HG02973 (cell line): Measurements from ENCODE around the gene RNU6-1.
A peak's percentile ranks its signal among the peaks of the same experiment; 100 is the strongest.

ENCODE experiments used
- ATAC-seq: cut with Tn5 transposase; IDR thresholded peaks from one replicate; pipeline ENCODE4 v1.9.1; 2021; ENCODE audit warnings: moderate library complexity; ENCODE audit not compliant: unreplicated experiment

The RNU6-1 gene

GRCh38 chr15:67839929-67840748, at the start of gene RNU6-1:
RNU6-1 (minus strand) TSS chr15:67840045.
- peak; percentile 81 for ATAC-seq

GRCh38 chr15:67887776-67888175, 47.9 kb upstream of the RNU6-1 start:
- ATAC-seq: no peak

- ATAC-seq: no peak
These were observed 46.0 kb upstream of the RNU6-1 start for GRCh38 chr15:67885861-67886260.

- ATAC-seq: no peak
These were observed 45.3 kb upstream of the RNU6-1 start for GRCh38 chr15:67885175-67885523.

- no peak for ATAC-seq
These were observed 44.8 kb upstream of the RNU6-1 start for GRCh38 chr15:67884514-67885174.

DNA sequence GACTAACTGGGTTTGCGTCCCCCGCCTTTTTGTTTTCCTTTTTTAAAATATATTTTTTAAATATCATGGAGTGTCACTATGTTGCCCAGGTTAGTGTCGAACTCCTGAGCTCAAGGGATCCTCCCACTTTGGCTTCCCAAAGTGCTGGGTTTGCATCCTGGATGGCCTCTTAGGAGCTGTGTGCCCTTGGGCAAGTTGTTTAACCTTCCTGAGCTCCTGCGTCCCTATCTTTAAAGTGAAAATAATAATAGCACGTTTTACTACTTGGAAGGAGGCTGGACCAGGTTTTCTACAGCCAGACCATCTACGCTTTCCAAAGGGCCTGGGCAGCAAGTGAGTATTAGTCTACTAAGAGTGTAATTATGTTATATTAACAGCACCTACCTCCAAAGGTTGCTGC, 44.2 kb upstream of the RNU6-1 start:
- ATAC-seq: no peak

DNA sequence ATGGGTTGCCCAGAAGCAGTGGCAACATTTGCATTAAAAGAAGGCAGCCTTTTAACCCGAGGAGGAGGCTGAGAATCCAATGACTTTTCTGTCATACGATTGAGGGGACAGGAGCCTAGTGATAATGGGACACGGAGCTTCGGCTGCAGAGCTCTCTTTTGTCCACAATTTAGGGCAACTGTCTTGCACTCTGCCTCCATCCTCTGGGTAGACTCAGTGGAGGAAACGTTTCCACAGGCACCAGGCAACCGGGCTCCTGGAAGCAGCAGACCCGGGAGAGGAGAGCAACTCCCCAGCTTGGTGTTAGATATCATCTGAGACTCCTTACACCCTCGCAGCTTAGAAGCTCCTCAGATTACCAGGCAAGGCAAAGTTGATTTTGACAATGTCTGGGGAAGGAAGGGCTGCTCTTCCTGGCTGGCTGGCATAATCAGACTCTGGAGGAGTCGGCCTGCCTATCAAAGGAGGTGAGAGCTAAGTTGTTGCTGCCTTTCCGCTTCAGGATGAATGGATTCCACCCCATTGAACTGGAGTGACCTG, 43.5 kb upstream of the RNU6-1 start:
- no peak for ATAC-seq

DNA sequence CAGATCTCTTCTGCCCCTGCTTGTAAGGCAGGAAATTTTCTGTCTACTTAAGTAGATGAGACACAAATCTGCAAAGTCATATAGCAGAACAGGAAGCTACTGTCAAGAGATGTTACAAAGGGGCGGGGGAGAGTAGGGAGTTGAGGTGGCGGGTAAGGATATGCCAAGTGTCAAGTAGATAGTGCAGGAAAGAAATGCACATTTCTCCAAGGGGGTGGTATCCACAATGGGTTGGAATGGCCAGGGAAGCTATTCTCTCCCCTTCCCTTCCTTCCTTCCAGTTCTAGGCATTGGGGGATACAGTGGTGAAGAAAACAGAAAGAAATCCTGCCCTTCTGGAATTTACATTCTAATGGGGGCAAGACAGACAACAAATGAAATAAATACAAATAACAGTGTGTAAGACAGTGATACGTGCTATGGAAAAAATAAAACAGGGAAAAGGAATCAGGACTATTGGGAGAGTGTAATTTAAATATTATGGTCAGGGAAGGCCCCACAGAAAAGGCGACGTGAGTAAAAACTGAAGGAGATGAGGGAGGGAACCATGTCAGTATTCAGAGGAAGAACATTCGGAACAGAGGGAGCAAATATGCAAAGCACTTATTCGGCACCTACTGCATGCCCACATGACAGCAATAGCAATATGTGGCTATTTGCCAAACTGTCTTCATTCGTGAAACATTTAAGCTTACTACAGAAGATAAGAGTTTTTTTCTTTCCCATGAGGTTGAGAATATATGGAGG, 42.8 kb upstream of the RNU6-1 start:
- ATAC-seq: no peak

- ATAC-seq: no peak
These were observed 40.9 kb upstream of the RNU6-1 start for GRCh38 chr15:67880651-67881182.

GRCh38 chr15:67879440-67880129, 39.7 kb upstream of the RNU6-1 start:
- no peak for ATAC-seq

DNA sequence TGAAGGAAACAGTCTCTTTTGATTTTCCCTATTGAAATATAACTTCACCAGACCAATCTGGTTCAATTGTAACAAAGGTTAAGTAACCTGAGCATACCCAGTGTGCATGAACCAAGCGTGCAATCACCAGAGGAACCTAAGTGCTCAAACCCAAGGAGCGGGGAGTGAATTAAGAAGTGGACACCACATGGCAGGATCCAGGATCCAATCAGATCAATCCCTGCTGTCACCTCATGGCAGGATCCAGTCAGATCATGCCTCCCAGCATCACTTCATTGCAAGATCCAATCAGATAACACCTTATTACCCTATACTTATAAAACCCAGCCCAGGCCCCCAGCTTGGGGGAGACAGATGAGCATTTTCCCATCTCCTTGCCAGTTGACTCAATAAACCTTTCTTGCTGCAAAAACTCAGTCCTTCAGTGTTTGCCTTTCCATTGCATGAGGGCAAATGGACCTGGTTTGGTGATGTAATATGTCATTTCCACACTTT, 38.9 kb upstream of the RNU6-1 start:
- no peak for ATAC-seq

DNA sequence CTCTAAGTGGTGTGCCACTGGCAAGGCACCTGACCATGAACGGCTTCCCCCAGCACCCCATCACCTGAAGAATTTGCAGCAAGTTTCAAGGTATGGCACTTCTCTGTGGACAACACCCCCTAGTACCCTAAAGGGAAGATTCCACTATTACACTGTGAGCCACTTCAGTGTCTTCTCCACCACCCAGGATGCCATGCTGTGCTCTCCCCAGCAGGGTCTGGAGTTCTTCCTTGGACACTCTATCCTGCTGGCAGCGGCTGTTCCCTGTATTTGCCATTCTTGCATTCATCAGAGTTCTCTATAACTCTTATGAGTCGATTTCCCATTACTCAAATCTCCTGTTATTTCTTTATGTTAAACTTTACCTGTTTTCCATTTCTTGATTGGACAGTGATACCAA, 33.9 kb upstream of the RNU6-1 start:
- ATAC-seq: no peak

DNA sequence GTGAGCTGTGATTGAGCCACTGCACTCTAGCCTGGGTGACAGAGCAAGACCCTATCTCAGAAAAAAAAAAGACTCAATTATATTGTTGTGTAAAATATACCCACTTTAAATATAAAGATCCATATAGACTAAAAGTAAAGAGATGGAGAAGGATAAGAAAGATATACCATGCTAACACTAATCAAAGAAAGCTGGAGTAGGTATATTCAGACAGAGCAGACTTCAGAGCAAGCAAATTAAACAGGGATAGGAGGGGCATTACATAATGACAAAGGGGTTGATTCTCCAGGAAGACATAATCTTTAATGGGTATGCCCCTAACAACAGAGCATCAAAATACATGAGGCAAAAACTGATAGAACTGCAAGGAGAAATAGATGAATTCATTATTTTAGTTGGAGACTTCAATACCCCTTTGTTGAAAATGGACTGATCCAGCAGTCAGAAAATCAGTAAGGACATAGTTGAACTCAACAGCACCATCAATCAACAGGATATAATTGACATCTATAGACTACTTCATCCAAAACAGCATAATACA, 31.1 kb upstream of the RNU6-1 start:
- ATAC-seq: no peak

GRCh38 chr15:67869701-67870100, 29.9 kb upstream of the RNU6-1 start:
- ATAC-seq: no peak

DNA sequence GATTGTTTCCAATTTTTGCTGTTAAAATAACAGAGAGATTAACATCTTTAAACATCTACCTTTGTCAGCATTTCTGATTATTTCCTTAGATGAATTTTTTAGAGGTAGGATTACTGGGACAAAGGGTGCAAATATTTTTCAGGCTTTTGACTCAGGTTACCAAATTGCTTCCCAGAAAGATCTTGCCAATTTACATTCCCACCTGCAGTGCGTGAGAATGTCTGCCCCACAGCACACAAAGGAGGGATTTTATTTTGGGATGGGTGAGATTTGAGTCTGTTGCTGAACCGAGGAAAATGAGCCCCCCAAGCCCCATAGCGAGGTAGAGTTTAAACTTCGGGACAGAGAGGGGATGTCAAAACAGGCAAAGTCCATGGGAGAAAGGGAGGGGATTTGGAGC, 25.9 kb upstream of the RNU6-1 start:
- ATAC-seq: no peak

- no peak for ATAC-seq
These were observed 25.5 kb upstream of the RNU6-1 start for GRCh38 chr15:67865331-67865730.

- ATAC-seq: peak; percentile 60
These were observed 23.7 kb upstream of the RNU6-1 start for GRCh38 chr15:67863442-67863987.

DNA sequence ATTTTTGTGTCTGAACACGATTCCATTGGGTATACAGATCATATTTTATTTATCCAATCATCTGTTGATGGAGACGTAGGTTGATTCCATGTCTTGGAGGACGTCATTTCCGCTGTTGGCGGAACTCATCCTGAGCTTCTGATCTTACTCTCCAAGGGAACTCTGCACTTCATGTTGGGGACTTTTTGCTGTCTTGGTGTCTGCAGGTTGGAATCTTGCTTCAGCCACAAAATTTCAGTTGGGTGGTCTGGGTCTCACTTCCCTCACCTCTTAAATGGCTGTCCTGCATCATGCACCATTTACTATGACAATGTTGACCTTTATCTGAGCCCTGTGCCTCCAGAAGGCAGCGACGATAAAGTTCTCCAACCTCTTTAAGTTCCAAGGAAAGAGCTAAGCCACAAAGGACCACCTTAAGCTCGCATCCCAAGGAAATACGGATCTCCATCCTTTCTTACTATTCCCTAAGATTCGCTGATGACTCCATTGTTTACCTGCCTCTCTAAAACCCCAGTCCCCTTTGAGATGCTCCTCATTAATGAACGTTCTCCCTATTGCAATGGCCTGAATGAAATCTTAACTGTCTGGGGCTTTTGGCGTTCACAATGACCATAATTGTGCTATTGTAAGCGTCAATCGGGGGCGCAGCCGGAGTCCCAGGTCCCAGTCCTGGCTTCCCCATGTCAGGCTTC, 23.1 kb upstream of the RNU6-1 start:
- ATAC-seq: no peak

DNA sequence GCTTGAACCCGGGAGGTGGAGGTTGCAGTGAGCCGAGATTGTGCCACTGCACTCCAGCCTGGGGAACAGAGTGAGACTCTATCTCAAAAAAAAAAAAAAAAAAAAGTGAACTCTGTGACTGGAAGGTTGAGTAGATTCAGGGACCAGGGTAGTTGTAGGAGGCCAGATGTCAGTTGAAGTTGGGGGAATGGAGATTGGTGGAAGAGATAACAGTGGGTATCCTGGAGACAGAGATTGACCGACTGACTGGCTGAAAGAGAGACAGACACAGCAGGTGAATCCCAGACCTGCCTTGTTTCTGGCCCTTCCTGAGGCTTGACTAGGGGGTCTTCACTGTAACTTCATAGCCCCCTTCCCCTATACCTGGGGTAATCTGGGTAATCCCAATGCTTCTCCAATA, 22.1 kb upstream of the RNU6-1 start:
- no peak for ATAC-seq
